Measurements from ENCODE around the gene HOMEZ. TPM values are rescaled to one million over a fixed set of nuclear protein-coding genes. Genes with fewer than 3 reads are reported as not detected.
A peak's percentile ranks its signal among the peaks of the same experiment; 100 is the strongest.

The HOMEZ gene
- total and polyA plus RNA-seq, 2 of the 8 experiments (the other 6 are each of a cell fraction or from before 2014, with no cell fraction given) = 9.1 to 15.9 TPM

GRCh38 chr14:23322568-23323517 is 36.9 kb upstream of the HOMEZ start:
- Histone ChIP-seq H3K18ac (ENCODE audit: extremely low read depth, low read length) (no peak overlapping the region), H3K9ac (replicated peaks in 1 of 4; ENCODE audit: extremely low read depth in 1 of 4, low read depth in 3 of 4, low read length in 3 of 4) (peak overlapping the region; percentile 92 to 98 (median 96)), H3K14ac (ENCODE audit: insufficient read length) (no peak overlapping the region), H4K20me1 (replicated peaks in 1 of 2; ENCODE audit: control insufficient read depth in 1 of 2, insufficient read depth in 2 of 2, low read length in 2 of 2) (no peaks in the 10 kb centered on the region), H3K27me3 (replicated peaks in 1 of 4; ENCODE audit: control insufficient read depth in 3 of 4, extremely low read depth in 1 of 4, insufficient read depth in 3 of 4, low read length in 3 of 4) (no peaks in the 10 kb centered on the region), H2AK5ac (ENCODE audit: low read depth, low read length) (peak overlapping the region; percentile 90; the same call in 1 of the 2 replicates), H2BK120ac (replicated peaks; ENCODE audit: low read depth, low read length) (no peak overlapping the region), H3K4me2 (ENCODE audit: insufficient read depth in 1 of 2, low read depth in 2 of 2, low read length in 2 of 2) (peak overlapping the region; percentile 87 to 96), H3K4me1 (replicated peaks in 1 of 4; ENCODE audit: control insufficient read depth in 3 of 4, insufficient read depth in 4 of 4, low read length in 3 of 4) (peaks cover 0 to 6% (median 2%) of the 10 kb centered on the region in 4 experiments; a peak in 6 of 7 replicates), H2BK5ac (ENCODE audit: low read depth, low read length) (no peak overlapping the region; the same call in 1 of the 2 replicates), H2BK12ac (ENCODE audit: low read depth, low read length) (no peak overlapping the region; the same call in 1 of the 2 replicates), H3K56ac (replicated peaks; ENCODE audit: insufficient read length, low read depth, low read length) (no peak overlapping the region), H3K23me2 (ENCODE audit: low read depth, low read length) (peaks cover 10% of the 10 kb centered on the region), H4K91ac (replicated peaks; ENCODE audit: insufficient read length, low read length) (no peak overlapping the region), H3K9me3 (ENCODE audit: insufficient read depth in 2 of 2, low read depth in 1 of 2, low read length in 1 of 2) (no peaks in the 10 kb centered on the region), H3K79me1 (ENCODE audit: low read depth, low read length) (peaks cover 10% of the 10 kb centered on the region; the same call in 1 of the 2 replicates), H3K4me3 (ENCODE audit: extremely low read depth in 1 of 4, insufficient read depth in 2 of 4, low read depth in 3 of 4, low read length in 4 of 4) (peak overlapping the region; percentile 96 to 100 (median 99)), H3K36me3 (ENCODE audit: control insufficient read depth in 2 of 4, insufficient read depth in 4 of 4, low read length in 3 of 4) (peaks cover 9 to 35% (median 24%) of the 10 kb centered on the region in 4 experiments; a peak in 7 of 8 replicates), H2BK15ac (ENCODE audit: low read length) (no peak overlapping the region), H2AFZ (ENCODE audit: low read length) (no peak overlapping the region), H3K4ac (replicated peaks; ENCODE audit: insufficient read length, low read depth, low read length) (no peak overlapping the region), H3K27ac (ENCODE audit: low read depth, low read length) (peak overlapping the region; percentile 83), H2BK20ac (ENCODE audit: low read length) (no peak overlapping the region), H4K5ac (ENCODE audit: insufficient read length, low read depth, low read length) (peak overlapping the region; percentile 40), H4K8ac (ENCODE audit: extremely low read depth, insufficient read depth, low read length) (no peak overlapping the region), H3K23ac (ENCODE audit: insufficient read length) (no peak overlapping the region), H3K79me2 (ENCODE audit: control insufficient read depth in 1 of 2, insufficient read depth in 2 of 2, low read length in 2 of 2) (peaks cover 11 to 17% of the 10 kb centered on the region in 2 experiments)
- TF ChIP-seq ATF3 (IDR thresholded peaks at IDR 0.05; ENCODE audit: insufficient read depth, low read depth, low read length) = no peak
- CTCF ChIA-PET (ENCODE audit: partially characterized antibody) = interaction anchor here (0.7 to 3.8 kb wide), 22 partner anchors 8 to 263 kb away, joined by 3 to 28 read pairs (median 3); partner anchors contain the start of genes BCL2L2 and SLC22A17
- DNase-seq (ENCODE audit: low read depth in 1 of 2, low spot score in 2 of 2) (no peak), FAIRE-seq (no peak)
- 65 to 100% methylated on average over 1 to 10 of the region's 10 CpGs for WGBS, 2 experiments (ENCODE audit: extremely low coverage in 1 of 2, insufficient coverage in 1 of 2, insufficient read length in 1 of 2, insufficient replicate concordance in 2 of 2, low coverage in 1 of 2, low lambda C conversion rate in 2 of 2, missing lambda C conversion rate in 1 of 2)
- POLR2A ChIA-PET (ENCODE audit: partially characterized antibody) = interaction anchor here (0.5 to 4.7 kb wide), 30 partner anchors 7 to 457 kb away, joined by 3 to 48 read pairs (median 5); partner anchors contain the start of genes AP1G2, BCL2L2, CMTM5 and EFS

Data from H1 (cell line).